H9 (cell line): Measurements from ENCODE around the gene FAAH. TPM values are rescaled to one million over a fixed set of nuclear protein-coding genes. Genes with fewer than 3 reads are reported as not detected.

ENCODE experiments used
- DNase-seq: peaks from one replicate; pipeline ENCODE4 v3.0.0-alpha.2; 2017
- H2AFZ ChIP-seq: one replicate; pipeline ENCODE4 v1.6.1; 2013; ENCODE audit warnings: mild to moderate bottlenecking, low read length, control low read depth, moderate library complexity
- H2AK5ac ChIP-seq: 2 replicates; pipeline ENCODE4 v1.6.1; 2013; ENCODE audit warnings: low read length, control low read depth, mixed read lengths; ENCODE audit not compliant: insufficient read length
- H2BK120ac ChIP-seq: one replicate; pipeline ENCODE4 v1.6.1; 2013; ENCODE audit warnings: low read depth, mild to moderate bottlenecking, low read length, control low read depth, inconsistent platforms; ENCODE audit not compliant: poor library complexity, severe bottlenecking
- H2BK12ac ChIP-seq: 2 replicates; pipeline ENCODE4 v1.6.1; 2013; ENCODE audit warnings: low read length, control low read depth, mixed read lengths, low read depth; ENCODE audit not compliant: insufficient read length
- H2BK15ac ChIP-seq: 2 replicates; pipeline ENCODE4 v1.6.1; 2013; ENCODE audit warnings: low read depth, low read length, control low read depth
- H2BK20ac ChIP-seq: one replicate; pipeline ENCODE4 v1.6.1; 2013; ENCODE audit warnings: low read depth, mild to moderate bottlenecking, low read length, control low read depth, inconsistent platforms; ENCODE audit not compliant: poor library complexity, severe bottlenecking
- H2BK5ac ChIP-seq: 2 replicates; pipeline ENCODE4 v1.6.1; 2013; ENCODE audit warnings: low read length, control low read depth, mixed read lengths; ENCODE audit not compliant: insufficient read length
- H3K14ac ChIP-seq: 2 replicates; pipeline ENCODE4 v1.6.1; 2013; ENCODE audit warnings: low read length, control low read depth; ENCODE audit not compliant: insufficient read depth
- H3K18ac ChIP-seq: 2 replicates; pipeline ENCODE4 v1.6.1; 2013; ENCODE audit warnings: low read depth, mild to moderate bottlenecking, mixed read lengths, low read length, control low read depth; ENCODE audit not compliant: insufficient read length
- H3K23ac ChIP-seq: 2 replicates; pipeline ENCODE4 v1.6.1; 2013; ENCODE audit warnings: low read length, control low read depth, mixed read lengths, low read depth; ENCODE audit not compliant: insufficient read length
- H3K23me2 ChIP-seq: 2 replicates; pipeline ENCODE4 v1.6.1; 2013; ENCODE audit warnings: low read depth, mild to moderate bottlenecking, mixed read lengths, low read length, control low read depth; ENCODE audit not compliant: insufficient read length, poor library complexity, severe bottlenecking
- H3K27ac ChIP-seq: 2 replicates; pipeline ENCODE4 v1.5.1; 2013; ENCODE audit warnings: low read length, control low read depth, mixed read lengths, low read depth; ENCODE audit not compliant: insufficient read length
- H3K27me3 ChIP-seq: 2 replicates; pipeline ENCODE4 v1.6.1; 2013; ENCODE audit warnings: low read length, control low read depth, inconsistent platforms; ENCODE audit not compliant: insufficient read depth
- H3K4ac ChIP-seq: 2 replicates; pipeline ENCODE4 v1.6.1; 2013; ENCODE audit warnings: low read depth, mild to moderate bottlenecking, control low read depth, inconsistent platforms, low read length, moderate library complexity
- H3K4me1 ChIP-seq: 2 replicates; pipeline ENCODE4 v1.6.1; 2013; ENCODE audit warnings: low read length, control low read depth, inconsistent platforms; ENCODE audit not compliant: insufficient read depth
- H3K4me2 ChIP-seq: 2 replicates; pipeline ENCODE4 v1.6.1; 2013; ENCODE audit warnings: low read length, control low read depth, mixed read lengths; ENCODE audit not compliant: insufficient read length, insufficient read depth
- H3K56ac ChIP-seq: 2 replicates; pipeline ENCODE4 v1.6.1; 2013; ENCODE audit warnings: low read depth, mild to moderate bottlenecking, mixed read lengths, low read length, control low read depth; ENCODE audit not compliant: insufficient read length
- H3K79me1 ChIP-seq: 2 replicates; pipeline ENCODE4 v1.6.1; 2013; ENCODE audit warnings: low read depth, mild to moderate bottlenecking, moderate library complexity, low read length, control low read depth, inconsistent platforms; ENCODE audit not compliant: insufficient read depth, poor library complexity, severe bottlenecking
- H3K79me2 ChIP-seq: 2 replicates; pipeline ENCODE4 v1.6.1; 2013; ENCODE audit warnings: low read length, control low read depth, inconsistent platforms; ENCODE audit not compliant: insufficient read depth
- H3K9ac ChIP-seq: 2 replicates; pipeline ENCODE4 v1.6.1; 2013; ENCODE audit warnings: low read length, control low read depth, mixed read lengths; ENCODE audit not compliant: insufficient read length; ENCODE audit errors: extremely low read depth
- H3K9me3 ChIP-seq: one replicate; pipeline ENCODE4 v1.6.1; 2013; ENCODE audit warnings: low read depth, low read length, inconsistent platforms; ENCODE audit not compliant: control insufficient read depth
- H3T11ph ChIP-seq: one replicate; pipeline ENCODE4 v1.6.1; 2013; ENCODE audit warnings: mild to moderate bottlenecking, low read length, control low read depth, inconsistent platforms
- H4K20me1 ChIP-seq: one replicate; pipeline ENCODE4 v1.6.1; 2013; ENCODE audit not compliant: control insufficient read depth, insufficient read length, insufficient read depth
- H4K5ac ChIP-seq: 2 replicates; pipeline ENCODE4 v1.6.1; 2013; ENCODE audit warnings: low read depth, mild to moderate bottlenecking, mixed read lengths, low read length, control low read depth; ENCODE audit not compliant: insufficient read length
- H4K8ac ChIP-seq: replicated peaks from 2 replicates; pipeline ENCODE4 v1.6.1; 2013; ENCODE audit warnings: low read length, control low read depth, mixed read lengths, low read depth; ENCODE audit not compliant: insufficient read length
- H4K91ac ChIP-seq: 2 replicates; pipeline ENCODE4 v1.6.1; 2013; ENCODE audit warnings: low read depth, mild to moderate bottlenecking, moderate library complexity, mixed read lengths, low read length, control low read depth; ENCODE audit not compliant: insufficient read length
- H3K27ac Mint-ChIP-seq, 3 experiments: 2 replicates in 2 of 3; 3 replicates in 1 of 3; pipeline ENCODE4 v1.8.0; 2020 to 2021; ENCODE audit warnings: mixed read lengths in 3 of 3, mild to moderate bottlenecking in 1 of 3, moderate library complexity in 1 of 3
- H3K27me3 Mint-ChIP-seq: 2 replicates; pipeline ENCODE4 v1.8.0; 2021; ENCODE audit warnings: low read depth, mild to moderate bottlenecking, moderate library complexity, mixed read lengths
- H3K36me3 Mint-ChIP-seq, 3 experiments: 2 replicates in 2 of 3; 3 replicates in 1 of 3; pipeline ENCODE4 v1.8.0; 2020 to 2021; ENCODE audit warnings: low read depth in 3 of 3, mixed read lengths in 3 of 3; ENCODE audit not compliant: insufficient read depth in 1 of 3
- H3K4me1 Mint-ChIP-seq, 2 experiments: 2 replicates each; pipeline ENCODE4 v1.8.0; 2020; ENCODE audit warnings: mixed read lengths in 2 of 2
- H3K4me3 Mint-ChIP-seq, 2 experiments: 2 replicates in 1 of 2; 3 replicates in 1 of 2; pipeline ENCODE4 v1.8.0; 2020 to 2021; ENCODE audit warnings: mild to moderate bottlenecking in 2 of 2, mixed read lengths in 2 of 2, moderate library complexity in 1 of 2
- H3K9me3 Mint-ChIP-seq, 2 experiments: 2 replicates in 1 of 2; 3 replicates in 1 of 2; pipeline ENCODE4 v1.8.0; 2020; ENCODE audit warnings: mild to moderate bottlenecking in 2 of 2, mixed read lengths in 2 of 2, moderate library complexity in 1 of 2
- CTCF ChIP-seq: fragments of 200-600 bp; sonication (generic); conservative IDR thresholded peaks from 3 replicates; pipeline ENCODE4 v1.8.0; 2021; ENCODE audit warnings: antibody characterized with exemption, mild to moderate bottlenecking
- total RNA-seq: library from RNA; stranded (reverse); gene quantifications from 2 replicates; pipeline ENCODE4 v1.2.1, GENCODE V29; 2021

The FAAH gene
- total RNA-seq, 1 experiment from 2014 or later: 18.9 TPM

DNA sequence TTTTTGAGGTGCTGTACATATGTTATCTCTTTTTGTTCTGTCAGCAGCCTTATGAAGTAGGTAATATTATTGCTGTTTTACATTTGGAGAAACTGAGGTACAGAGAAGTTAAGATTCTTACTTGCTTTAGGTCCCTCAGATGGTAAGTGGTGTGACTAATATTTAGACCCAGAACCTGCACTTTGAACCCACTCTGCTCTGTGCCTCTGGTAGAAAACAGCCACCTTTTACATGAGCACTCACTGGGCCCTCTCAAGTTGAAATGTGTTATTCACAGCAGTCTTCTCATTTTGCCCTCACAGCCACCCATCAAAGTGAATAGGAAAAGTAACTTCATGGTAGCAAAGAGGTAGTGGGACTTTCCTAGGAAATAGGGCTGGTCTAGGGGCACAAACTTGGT lies 48.8 kb upstream of the FAAH start:
- H3K36me3 Mint-ChIP-seq: peaks cover 31 to 73% (median 63%) of the 10 kb centered on the region in 3 experiments; a peak in 6 of 7 replicates

More for the DNA sequence above, 48.8 kb upstream of the FAAH start:
- H3K9ac ChIP-seq: no peak overlapping the region
- H3K56ac ChIP-seq: no peak overlapping the region
- no peak overlapping the region for H4K8ac ChIP-seq
- H3K23ac ChIP-seq: no peak overlapping the region
- no peaks in the 10 kb centered on the region for H3K4me1 ChIP-seq
- H3K27me3 ChIP-seq: no peaks in the 10 kb centered on the region
- Mint-ChIP-seq H3K4me1 (peaks cover 14 to 17% of the 10 kb centered on the region in 2 experiments), H3K9me3 (peaks cover 0 to 2% of the 10 kb centered on the region in 2 experiments; a peak in 2 of 5 replicates), H3K4me3 (no peak overlapping the region), H3K27ac (no peak overlapping the region), H3K27me3 (no peaks in the 10 kb centered on the region)
- peaks cover 5% of the 10 kb centered on the region for H3K23me2 ChIP-seq
- no peaks in the 10 kb centered on the region for H3K79me1 ChIP-seq
- no peaks in the 10 kb centered on the region for H3K9me3 ChIP-seq
- H2AFZ ChIP-seq: no peak overlapping the region
- H3K27ac ChIP-seq: no peak overlapping the region
- no peak overlapping the region for H2BK12ac ChIP-seq
- H4K91ac ChIP-seq: no peak overlapping the region
- no peak for TF ChIP-seq CTCF
- no peak overlapping the region for H3K14ac ChIP-seq
- H2BK15ac ChIP-seq: no peak overlapping the region
- no peak for DNase-seq
- no peak overlapping the region for H2BK120ac ChIP-seq
- H3K79me2 ChIP-seq: no peaks in the 10 kb centered on the region
- H2BK5ac ChIP-seq: no peak overlapping the region
- no peak overlapping the region for H2BK20ac ChIP-seq
- H2AK5ac ChIP-seq: no peak overlapping the region
- no peak overlapping the region for H3T11ph ChIP-seq
- H3K18ac ChIP-seq: no peak overlapping the region
- no peak overlapping the region for H4K5ac ChIP-seq
- no peaks in the 10 kb centered on the region for H4K20me1 ChIP-seq
- no peak overlapping the region for H3K4me2 ChIP-seq
- no peak overlapping the region for H3K4ac ChIP-seq
